ENCODE measurements around the gene LDLRAD3. TPM values are rescaled to one million over a fixed set of nuclear protein-coding genes. Genes with fewer than 3 reads are reported as not detected.

Gene LDLRAD3
- polyA plus RNA-seq, 1 donor (not counting 4 experiments of a cell fraction or from before 2014, with no cell fraction given), result 13.1 TPM

DNA sequence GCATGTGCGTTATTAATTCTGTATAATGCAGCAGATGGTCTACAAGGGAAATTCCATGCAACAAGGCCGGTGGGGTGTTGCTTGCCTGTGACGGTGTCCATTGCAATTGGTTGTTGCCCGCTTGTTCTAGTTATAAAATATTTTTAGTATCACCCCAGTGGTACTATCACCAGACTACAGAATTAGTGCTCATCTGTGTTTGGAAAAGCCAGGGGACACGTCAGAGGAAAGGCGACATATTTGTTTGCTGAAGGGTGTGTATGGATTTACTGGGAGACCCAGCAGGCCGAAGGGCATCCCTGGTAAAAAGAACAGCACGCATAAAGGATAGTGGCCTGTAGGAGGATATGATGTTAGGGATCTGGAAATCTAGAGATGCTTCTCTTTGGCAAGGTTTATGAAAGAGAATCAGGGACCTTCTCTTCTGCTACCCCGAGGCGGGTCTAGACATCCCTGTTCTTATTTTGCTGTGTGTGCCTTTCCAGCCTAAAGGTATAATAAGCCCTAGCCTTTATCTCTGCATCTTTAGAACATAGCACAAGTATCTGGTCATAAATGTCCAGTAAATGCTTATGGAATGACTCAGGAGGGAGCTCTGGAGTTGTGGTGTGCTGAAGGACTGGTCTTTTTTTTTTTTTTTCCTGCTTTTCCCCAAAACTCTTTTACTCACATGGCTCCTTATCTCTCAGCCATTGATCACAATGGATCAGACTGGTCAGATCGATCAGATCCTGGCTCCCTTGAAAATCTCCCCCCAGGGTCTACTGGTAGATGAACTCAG is 90.9 kb downstream of the LDLRAD3 start:
- H3K27me3 ChIP-seq (ENCODE audit: control insufficient read depth, extremely low read depth, insufficient read depth, low read length), result no peaks in the 10 kb centered on the region
- peaks cover 0 to 4% of the 10 kb centered on the region in 2 experiments for H3K36me3 ChIP-seq (ENCODE audit: control insufficient read depth in 2 of 2, extremely low read depth in 1 of 2, insufficient read depth in 2 of 2, low read length in 2 of 2)
- H3K9ac ChIP-seq (ENCODE audit: control insufficient read depth, extremely low read depth, insufficient read depth, low read length), result no peak overlapping the region
- no peaks in the 10 kb centered on the region for H3K9me1 ChIP-seq (ENCODE audit: control insufficient read depth, extremely low read depth, insufficient read depth, low read length)
- H3K4me2 ChIP-seq (ENCODE audit: control insufficient read depth, extremely low read depth, insufficient read depth, low read depth, low read length), result peak overlapping the region; percentile 14
- TF ChIP-seq, protein P1, sequence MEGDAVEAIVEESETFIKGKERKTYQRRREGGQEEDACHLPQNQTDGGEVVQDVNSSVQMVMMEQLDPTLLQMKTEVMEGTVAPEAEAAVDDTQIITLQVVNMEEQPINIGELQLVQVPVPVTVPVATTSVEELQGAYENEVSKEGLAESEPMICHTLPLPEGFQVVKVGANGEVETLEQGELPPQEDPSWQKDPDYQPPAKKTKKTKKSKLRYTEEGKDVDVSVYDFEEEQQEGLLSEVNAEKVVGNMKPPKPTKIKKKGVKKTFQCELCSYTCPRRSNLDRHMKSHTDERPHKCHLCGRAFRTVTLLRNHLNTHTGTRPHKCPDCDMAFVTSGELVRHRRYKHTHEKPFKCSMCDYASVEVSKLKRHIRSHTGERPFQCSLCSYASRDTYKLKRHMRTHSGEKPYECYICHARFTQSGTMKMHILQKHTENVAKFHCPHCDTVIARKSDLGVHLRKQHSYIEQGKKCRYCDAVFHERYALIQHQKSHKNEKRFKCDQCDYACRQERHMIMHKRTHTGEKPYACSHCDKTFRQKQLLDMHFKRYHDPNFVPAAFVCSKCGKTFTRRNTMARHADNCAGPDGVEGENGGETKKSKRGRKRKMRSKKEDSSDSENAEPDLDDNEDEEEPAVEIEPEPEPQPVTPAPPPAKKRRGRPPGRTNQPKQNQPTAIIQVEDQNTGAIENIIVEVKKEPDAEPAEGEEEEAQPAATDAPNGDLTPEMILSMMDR (optimal IDR thresholded peaks at IDR 0.05 in 1 of 3, IDR thresholded peaks at IDR 0.05 in 1 of 3, conservative IDR thresholded peaks at IDR 0.05 in 1 of 3; ENCODE audit: extremely low read depth in 1 of 3, insufficient read depth in 2 of 3, low read length in 3 of 3), result no peak
- TF ChIP-seq EZH2 (IDR thresholded peaks at IDR 0.05; ENCODE audit: low read length), result no peak
- H3K27ac ChIP-seq (ENCODE audit: control insufficient read depth, insufficient read depth, low read length), result no peak overlapping the region
- H2AFZ ChIP-seq (ENCODE audit: control insufficient read depth, low read length), result no peak overlapping the region
- no peaks in the 10 kb centered on the region for H3K9me3 ChIP-seq (ENCODE audit: control insufficient read depth, low read depth, low read length)
- H3K4me1 ChIP-seq (ENCODE audit: control insufficient read depth, extremely low read depth, insufficient read depth, low read length), result peaks cover 16% of the 10 kb centered on the region
- DNase-seq (ENCODE audit: low read depth, low spot score) (no peak), FAIRE-seq (peak; percentile 84)
- H3K4me3 ChIP-seq (ENCODE audit: control insufficient read depth in 2 of 3, extremely low read depth in 1 of 3, insufficient read depth in 2 of 3, low read depth in 1 of 3, low read length in 3 of 3), result no peak overlapping the region
- H4K20me1 ChIP-seq (ENCODE audit: control insufficient read depth, extremely low read depth, insufficient read depth, low read length), result no peaks in the 10 kb centered on the region
- peaks cover 16% of the 10 kb centered on the region for H3K79me2 ChIP-seq (ENCODE audit: control insufficient read depth, insufficient read depth, low read length)
- dilution Hi-C loops (cut with MboI; ENCODE audit: extremely low pct_ligation_motif_present, low sequenced_read_pairs), result no loop called here

DNA sequence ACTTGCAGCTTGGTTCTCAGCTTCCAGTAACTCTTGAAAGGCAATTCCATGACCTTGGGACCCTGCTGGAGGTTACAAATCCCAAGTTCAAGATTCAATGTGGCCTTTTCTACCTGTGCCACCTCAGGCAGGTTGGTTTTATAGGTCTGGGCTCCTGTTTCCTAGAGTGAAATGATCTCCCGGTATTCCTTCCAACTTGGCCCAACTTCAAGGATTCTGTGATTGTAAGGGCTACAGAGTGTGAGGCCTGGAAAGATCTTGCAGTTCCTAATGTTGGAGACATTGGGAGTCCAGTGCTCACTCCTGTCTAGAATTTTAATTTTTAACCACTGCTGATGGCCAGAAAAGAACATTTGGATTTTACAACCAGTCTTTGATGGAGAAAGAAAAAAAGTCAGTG is 91.6 kb downstream of the LDLRAD3 start:
- DNase-seq (ENCODE audit: low read depth, low spot score) (no peak), FAIRE-seq (no peak)
- H3K4me2 ChIP-seq (ENCODE audit: control insufficient read depth, extremely low read depth, insufficient read depth, low read depth, low read length), result peak overlapping the region; percentile 14
- no peaks in the 10 kb centered on the region for H4K20me1 ChIP-seq (ENCODE audit: control insufficient read depth, extremely low read depth, insufficient read depth, low read length)
- no peaks in the 10 kb centered on the region for H3K9me1 ChIP-seq (ENCODE audit: control insufficient read depth, extremely low read depth, insufficient read depth, low read length)
- no peak overlapping the region for H3K9ac ChIP-seq (ENCODE audit: control insufficient read depth, extremely low read depth, insufficient read depth, low read length)
- no peaks in the 10 kb centered on the region for H3K27me3 ChIP-seq (ENCODE audit: control insufficient read depth, extremely low read depth, insufficient read depth, low read length)
- H3K36me3 ChIP-seq (ENCODE audit: control insufficient read depth in 2 of 2, extremely low read depth in 1 of 2, insufficient read depth in 2 of 2, low read length in 2 of 2), result peaks cover 0 to 4% of the 10 kb centered on the region in 2 experiments
- no peak overlapping the region for H3K4me3 ChIP-seq (ENCODE audit: control insufficient read depth in 2 of 3, extremely low read depth in 1 of 3, insufficient read depth in 2 of 3, low read depth in 1 of 3, low read length in 3 of 3)
- no peak overlapping the region for H3K27ac ChIP-seq (ENCODE audit: control insufficient read depth, insufficient read depth, low read length)
- no peak for TF ChIP-seq EZH2 (IDR thresholded peaks at IDR 0.05; ENCODE audit: low read length)
- TF ChIP-seq, protein P1 (optimal IDR thresholded peaks at IDR 0.05 in 1 of 3, IDR thresholded peaks at IDR 0.05 in 1 of 3, conservative IDR thresholded peaks at IDR 0.05 in 1 of 3; ENCODE audit: extremely low read depth in 1 of 3, insufficient read depth in 2 of 3, low read length in 3 of 3), result no peak
- H3K79me2 ChIP-seq (ENCODE audit: control insufficient read depth, insufficient read depth, low read length), result peaks cover 14% of the 10 kb centered on the region
- peaks cover 16% of the 10 kb centered on the region for H3K4me1 ChIP-seq (ENCODE audit: control insufficient read depth, extremely low read depth, insufficient read depth, low read length)
- dilution Hi-C loops (cut with MboI; ENCODE audit: extremely low pct_ligation_motif_present, low sequenced_read_pairs), result no loop called here
- H3K9me3 ChIP-seq (ENCODE audit: control insufficient read depth, low read depth, low read length), result no peaks in the 10 kb centered on the region
- H2AFZ ChIP-seq (ENCODE audit: control insufficient read depth, low read length), result no peak overlapping the region

Measured in keratinocyte (primary cell).